Astrocyte (in vitro differentiated cells and primary cell): ENCODE data around the gene SLC45A1.

ENCODE experiments used
- EZH2 ChIP-seq: IDR thresholded peaks from 2 replicates; pipeline ENCODE4 v1.6.1; 2012; ENCODE audit warnings: mild to moderate bottlenecking, low read length, inconsistent platforms; ENCODE audit not compliant: insufficient read depth
- TF ChIP-seq, protein P1 (sequence below): IDR thresholded peaks from 2 replicates; pipeline ENCODE4 v1.5.1; 2011; ENCODE audit warnings: low read depth, mild to moderate bottlenecking, inconsistent platforms, low read length, moderate library complexity; ENCODE audit not compliant: insufficient read depth

- TF ChIP-seq, protein P1, sequence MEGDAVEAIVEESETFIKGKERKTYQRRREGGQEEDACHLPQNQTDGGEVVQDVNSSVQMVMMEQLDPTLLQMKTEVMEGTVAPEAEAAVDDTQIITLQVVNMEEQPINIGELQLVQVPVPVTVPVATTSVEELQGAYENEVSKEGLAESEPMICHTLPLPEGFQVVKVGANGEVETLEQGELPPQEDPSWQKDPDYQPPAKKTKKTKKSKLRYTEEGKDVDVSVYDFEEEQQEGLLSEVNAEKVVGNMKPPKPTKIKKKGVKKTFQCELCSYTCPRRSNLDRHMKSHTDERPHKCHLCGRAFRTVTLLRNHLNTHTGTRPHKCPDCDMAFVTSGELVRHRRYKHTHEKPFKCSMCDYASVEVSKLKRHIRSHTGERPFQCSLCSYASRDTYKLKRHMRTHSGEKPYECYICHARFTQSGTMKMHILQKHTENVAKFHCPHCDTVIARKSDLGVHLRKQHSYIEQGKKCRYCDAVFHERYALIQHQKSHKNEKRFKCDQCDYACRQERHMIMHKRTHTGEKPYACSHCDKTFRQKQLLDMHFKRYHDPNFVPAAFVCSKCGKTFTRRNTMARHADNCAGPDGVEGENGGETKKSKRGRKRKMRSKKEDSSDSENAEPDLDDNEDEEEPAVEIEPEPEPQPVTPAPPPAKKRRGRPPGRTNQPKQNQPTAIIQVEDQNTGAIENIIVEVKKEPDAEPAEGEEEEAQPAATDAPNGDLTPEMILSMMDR = no peak
- TF ChIP-seq EZH2 = no peak
These were observed 68.3 kb downstream of the SLC45A1 start for GRCh38 chr1:8386247-8386646.
